ENCODE results near the gene CUL3. TPM values are rescaled to one million over a fixed set of nuclear protein-coding genes. Genes with fewer than 3 reads are reported as not detected.
"Not testable (repeated sequence)": the region's sequence is repeated elsewhere in the genome, so short reads cannot be mapped to it uniquely, and the experiment has no call there.

CUL3 gene
- total RNA-seq, 2 donors from 2014 or later: 68.9 to 120 TPM

DNA sequence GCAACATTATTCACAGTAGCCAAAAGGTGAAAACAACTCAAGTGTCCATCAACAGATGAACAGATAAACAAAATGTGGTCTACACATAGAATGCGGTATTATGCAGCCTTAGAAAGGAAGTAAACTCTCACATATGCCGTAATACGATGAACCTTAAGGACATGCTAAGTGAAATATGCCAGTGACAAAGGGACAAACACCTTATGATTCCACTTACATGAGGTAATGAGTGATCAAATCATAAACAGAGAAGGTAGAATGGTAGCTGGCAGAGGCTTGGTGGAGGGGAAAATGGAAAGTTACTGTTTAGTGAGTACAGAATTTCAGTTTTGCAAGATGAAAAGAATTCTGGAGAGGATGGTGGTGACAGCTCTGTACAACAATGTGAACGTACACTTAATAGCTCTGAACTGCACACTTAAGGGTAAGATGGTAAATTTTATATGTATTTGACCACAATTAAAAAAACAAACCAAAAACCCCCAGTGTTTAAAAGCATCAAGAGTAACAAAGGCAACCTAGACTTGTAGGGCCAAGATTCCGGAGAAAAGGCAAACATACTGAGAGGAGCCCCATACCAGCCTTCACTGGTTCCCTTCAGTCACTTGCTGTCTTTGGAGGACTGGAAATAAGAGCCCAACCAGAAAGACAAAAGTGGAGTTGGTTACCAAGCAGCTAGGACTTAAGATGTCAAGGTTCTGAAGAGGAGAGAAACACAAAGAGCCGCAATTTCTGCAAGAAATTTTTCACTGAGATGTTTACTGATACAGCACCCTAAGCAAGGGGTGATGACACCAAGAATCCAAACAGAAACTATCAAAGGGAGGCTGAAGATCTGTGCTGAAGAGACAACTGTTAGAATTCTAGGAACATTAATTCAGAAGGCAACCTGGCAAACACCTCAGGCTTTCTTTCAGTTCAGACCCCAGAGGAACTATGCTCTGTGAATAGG lies 61.3 kb downstream of the CUL3 start:
- DNase-seq (ENCODE audit: low spot score in 2 of 2): peak in 1 of 2 donors; percentile 8
- Mint-ChIP-seq H3K36me3 (peaks cover 0 to 11% of the 10 kb centered on the region in 2 donors), H3K27ac (peak overlapping the region; percentile 33 to 46), H3K9me3 (no peaks in the 10 kb centered on the region)
- ATAC-seq: peak; percentile 70 to 72

DNA sequence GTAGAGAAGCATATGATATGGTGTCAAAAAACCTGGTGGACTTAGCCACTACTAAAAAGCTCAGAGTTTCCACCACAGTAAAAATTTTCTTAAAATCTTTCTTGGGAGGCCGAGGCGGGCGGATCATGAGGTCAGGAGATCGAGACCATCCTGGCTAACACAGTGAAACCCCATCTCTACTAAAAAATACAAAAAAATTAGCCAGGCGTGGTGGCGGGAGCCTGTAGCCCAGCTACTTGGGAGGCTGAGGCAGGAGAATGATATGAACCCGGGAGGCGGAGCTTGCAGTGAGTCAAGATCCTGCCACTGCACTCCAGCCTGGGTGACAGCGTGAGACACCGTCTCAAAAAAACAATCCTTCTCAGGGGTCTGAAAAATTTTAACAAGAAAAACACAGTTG lies 62.7 kb downstream of the CUL3 start:
- DNase-seq (ENCODE audit: low spot score in 2 of 2); ATAC-seq; H3K9me3 Mint-ChIP-seq: not testable (repeated sequence)
- peak overlapping the region in 1 of 2 donors; percentile 50 for H3K27ac Mint-ChIP-seq
- H3K36me3 Mint-ChIP-seq: peaks cover 0 to 11% of the 10 kb centered on the region in 2 donors

DNA sequence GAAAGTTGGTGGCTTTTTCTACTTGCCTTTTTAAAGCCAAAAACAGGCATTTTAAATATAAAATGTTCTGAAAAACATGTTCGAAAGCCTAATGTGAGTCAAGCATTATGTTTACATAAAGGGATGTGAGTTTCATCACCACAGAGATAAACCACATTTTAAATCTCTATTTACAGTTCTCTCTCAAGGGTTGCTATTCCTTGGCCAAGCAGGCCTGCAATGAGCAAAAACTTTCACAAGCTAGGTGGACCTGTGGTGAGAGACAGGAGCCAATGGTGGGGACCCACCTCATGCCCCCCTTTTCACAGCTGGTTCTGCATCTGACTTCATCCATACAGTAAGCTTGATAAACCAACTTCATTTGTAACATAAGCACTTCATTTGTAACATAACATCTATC lies 65.1 kb downstream of the CUL3 start:
- Mint-ChIP-seq H3K36me3 (peaks cover 0 to 5% of the 10 kb centered on the region in 2 donors), H3K9me3 (no peaks in the 10 kb centered on the region), H3K27ac (peak overlapping the region; percentile 26 to 70)
- DNase-seq (ENCODE audit: low spot score in 2 of 2) (peak in 1 of 2 donors; percentile 50), ATAC-seq (peak; percentile 86 to 87)

DNA sequence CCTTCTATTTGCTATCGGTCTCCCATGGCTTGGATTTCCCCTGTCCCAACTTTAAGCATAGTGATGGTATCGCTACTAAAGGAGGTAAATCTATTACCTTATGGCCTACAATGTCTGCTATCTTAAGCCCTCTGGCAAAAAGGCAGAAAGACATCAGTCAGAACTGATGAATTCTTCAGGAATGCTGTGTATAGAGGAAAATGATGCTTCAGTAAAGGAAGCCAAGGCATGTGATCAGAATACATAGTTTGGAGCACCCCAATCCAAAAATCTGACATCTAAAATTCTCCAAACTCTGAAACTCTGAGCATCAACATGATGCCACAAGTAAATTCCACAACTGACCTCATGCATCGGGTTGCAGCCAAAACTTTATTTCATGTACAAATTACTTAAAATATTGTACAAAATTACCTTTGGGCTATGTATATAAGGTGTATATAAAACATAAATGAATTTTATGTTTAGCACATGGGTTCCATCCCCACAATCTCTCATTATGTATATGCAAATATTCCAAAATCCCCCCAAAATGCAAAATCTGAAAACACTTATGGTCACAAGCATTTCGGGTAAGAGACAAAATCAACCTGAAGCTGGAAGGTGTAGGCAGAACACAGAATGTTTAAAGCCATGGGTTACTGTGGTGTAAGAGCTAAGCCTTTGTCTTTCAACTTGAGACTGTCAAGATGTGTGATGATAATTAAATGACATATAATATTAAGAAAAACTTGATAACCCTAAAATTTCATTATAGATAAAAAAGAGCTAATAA lies 66.2 kb downstream of the CUL3 start:
- no peak for DNase-seq (ENCODE audit: low spot score in 2 of 2)
- Mint-ChIP-seq H3K27ac (no peak overlapping the region), H3K9me3 (no peaks in the 10 kb centered on the region), H3K36me3 (peaks cover 0 to 5% of the 10 kb centered on the region in 2 donors)
- no peak for ATAC-seq

DNA sequence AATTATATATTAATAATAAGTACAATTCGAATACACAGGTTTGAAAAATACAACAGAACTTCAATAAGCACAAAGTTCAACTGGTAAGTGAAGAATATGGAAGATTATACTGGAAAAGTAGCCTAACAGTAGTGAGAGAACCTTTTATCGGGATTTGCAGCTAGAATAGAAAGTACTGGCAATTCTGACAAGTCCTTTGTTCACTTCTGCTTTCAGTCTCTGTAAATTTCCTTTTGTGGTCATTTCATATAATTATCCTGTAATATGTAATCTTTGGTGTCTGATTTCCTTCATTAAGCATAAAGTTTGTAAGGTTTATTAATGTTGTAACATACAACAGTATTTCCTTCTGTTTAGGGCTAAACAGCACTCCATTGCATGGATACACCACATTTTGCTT lies 67.2 kb downstream of the CUL3 start:
- ATAC-seq: no peak
- no peak for DNase-seq (ENCODE audit: low spot score in 2 of 2)
- Mint-ChIP-seq H3K27ac (no peak overlapping the region), H3K9me3 (no peaks in the 10 kb centered on the region), H3K36me3 (peaks cover 0 to 5% of the 10 kb centered on the region in 2 donors)

DNA sequence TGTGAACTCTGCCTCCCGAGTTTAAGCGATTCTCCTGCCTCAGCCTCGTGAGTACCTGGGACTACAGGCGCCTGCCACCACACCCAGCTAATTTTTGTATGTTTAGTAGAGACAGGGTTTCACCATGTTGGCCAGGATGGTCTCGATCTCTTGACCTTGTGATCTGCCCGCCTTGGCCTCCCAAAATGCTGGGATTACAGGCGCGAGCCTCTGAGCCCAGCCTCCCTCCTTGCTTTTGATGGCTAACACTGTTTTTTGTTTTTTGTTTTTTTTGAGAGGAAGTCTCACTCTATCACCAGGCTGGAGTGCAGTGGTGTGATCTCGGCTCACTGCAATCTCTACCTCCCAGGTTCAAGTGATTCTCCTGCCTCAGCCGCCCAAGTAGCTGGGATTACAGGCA lies 68.8 kb downstream of the CUL3 start:
- ATAC-seq; DNase-seq (ENCODE audit: low spot score in 2 of 2); H3K36me3 Mint-ChIP-seq; H3K9me3 Mint-ChIP-seq: not testable (repeated sequence)
- H3K27ac Mint-ChIP-seq: peak overlapping the region in 1 of 2 donors; percentile 70

DNA sequence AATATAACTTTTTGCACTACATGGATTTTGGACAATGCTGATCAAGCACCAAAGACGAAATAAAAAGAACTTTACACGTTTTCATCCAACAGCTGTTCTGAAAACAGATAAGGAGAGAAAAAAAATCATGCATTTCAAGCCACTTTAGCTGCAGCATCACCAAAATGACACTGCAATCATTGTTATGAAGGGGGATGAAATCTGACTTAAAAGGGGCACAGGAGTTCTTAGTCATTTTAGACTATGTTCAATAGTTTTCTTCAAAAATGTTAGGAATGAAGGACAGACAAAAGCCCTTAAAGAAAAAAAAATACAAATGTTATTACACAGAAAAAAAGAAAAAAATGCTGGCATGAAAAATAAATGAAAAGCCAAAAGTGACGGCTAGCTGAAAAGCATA lies 71.2 kb downstream of the CUL3 start:
- H3K36me3 Mint-ChIP-seq: peaks cover 0 to 4% of the 10 kb centered on the region in 2 donors

DNA sequence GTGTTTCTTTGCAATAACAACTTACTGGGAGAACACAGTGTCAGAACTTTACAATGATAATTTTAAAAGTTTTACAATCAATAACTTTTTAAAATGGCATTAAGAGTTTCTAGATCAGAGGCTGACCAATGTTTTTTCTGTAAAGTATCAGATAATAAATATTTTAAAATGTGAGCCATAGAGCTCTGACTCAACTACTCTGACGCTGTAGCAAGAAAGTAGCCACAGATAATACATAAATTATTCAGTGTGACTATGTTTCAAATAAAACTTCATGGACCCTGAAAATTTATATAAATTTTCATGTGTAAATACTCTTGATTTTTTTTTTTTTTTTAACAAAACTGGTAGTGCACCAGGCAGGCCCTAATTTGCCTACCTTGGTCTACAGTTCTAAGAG lies 77.4 kb downstream of the CUL3 start:
- H3K36me3 Mint-ChIP-seq: peaks cover 9 to 27% of the 10 kb centered on the region in 2 donors
- H3K27ac Mint-ChIP-seq: no peak overlapping the region
- ATAC-seq (no peak), DNase-seq (ENCODE audit: low spot score in 2 of 2) (no peak)
- H3K9me3 Mint-ChIP-seq: no peaks in the 10 kb centered on the region

More for the DNA sequence above, 71.2 kb downstream of the CUL3 start:
- no peak overlapping the region for H3K27ac Mint-ChIP-seq
- H3K9me3 Mint-ChIP-seq: no peaks in the 10 kb centered on the region
- ATAC-seq (no peak), DNase-seq (ENCODE audit: low spot score in 2 of 2) (no peak)

DNA sequence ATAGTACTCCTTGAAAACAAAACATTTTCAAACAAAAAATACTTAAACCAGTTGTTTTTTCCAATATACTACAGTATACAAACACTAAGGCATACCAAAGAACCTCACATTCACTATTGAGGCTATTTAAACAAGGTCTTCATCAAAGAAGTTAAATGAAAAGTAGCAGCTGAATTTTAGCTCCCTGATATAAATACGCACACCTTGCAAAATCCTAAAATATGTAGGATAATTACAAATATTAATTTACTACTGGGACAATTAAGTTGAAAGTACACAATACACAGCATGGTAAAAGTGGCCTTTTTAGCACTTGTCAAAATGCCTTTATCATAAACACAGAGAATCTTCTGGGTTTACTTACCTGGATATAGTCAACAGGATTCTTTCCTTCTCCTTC lies 78.7 kb downstream of the CUL3 start:
- Mint-ChIP-seq H3K27ac (no peak overlapping the region), H3K9me3 (no peaks in the 10 kb centered on the region), H3K36me3 (peaks cover 9 to 27% of the 10 kb centered on the region in 2 donors)
- no peak for ATAC-seq
- DNase-seq (ENCODE audit: low spot score in 2 of 2): no peak

DNA sequence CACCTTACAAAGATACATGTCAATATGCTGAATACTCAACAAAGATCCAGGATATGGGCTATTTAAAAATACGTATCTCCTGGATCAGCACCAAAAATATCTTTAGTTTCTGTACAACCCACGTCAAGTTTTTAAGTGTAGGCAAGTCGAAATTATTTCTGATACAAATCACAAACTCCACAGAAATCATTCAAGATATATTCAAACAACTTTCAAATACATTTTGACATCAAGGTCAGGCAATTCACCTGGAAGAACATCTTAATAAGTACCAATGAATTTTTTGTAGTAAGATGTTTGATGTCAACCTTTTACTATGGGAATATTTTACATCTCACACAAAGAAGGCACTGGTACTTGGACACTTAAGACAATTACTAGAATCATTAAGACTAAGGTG lies 86.2 kb downstream of the CUL3 start:
- H3K27ac Mint-ChIP-seq: no peak overlapping the region
- no peaks in the 10 kb centered on the region for H3K9me3 Mint-ChIP-seq
- DNase-seq (ENCODE audit: low spot score in 2 of 2) (no peak), ATAC-seq (no peak)
- H3K36me3 Mint-ChIP-seq: peaks cover 8 to 28% of the 10 kb centered on the region in 2 donors

DNA sequence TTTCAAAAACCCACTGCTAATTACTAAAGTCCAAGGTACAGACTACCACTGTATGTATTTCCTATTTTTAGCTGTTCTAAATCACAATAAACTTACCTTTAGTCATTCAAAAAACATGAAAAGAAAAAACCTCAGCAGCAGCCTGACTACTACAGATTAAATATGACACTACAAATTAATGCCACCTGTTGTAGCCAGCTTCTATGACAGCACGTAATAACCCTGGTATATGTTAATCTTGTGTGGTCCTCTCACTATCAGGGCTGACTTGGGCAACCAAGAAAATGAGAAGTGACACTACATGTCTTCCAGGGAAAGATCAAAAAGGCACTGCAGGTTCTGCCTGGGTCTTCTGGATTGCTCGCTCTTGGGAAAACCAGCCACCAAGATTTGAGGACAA lies 92.6 kb downstream of the CUL3 start:
- ATAC-seq: no peak
- H3K9me3 Mint-ChIP-seq: peaks cover 4 to 6% of the 10 kb centered on the region in 2 donors
- peaks cover 33 to 52% of the 10 kb centered on the region in 2 donors for H3K36me3 Mint-ChIP-seq
- DNase-seq (ENCODE audit: low spot score in 2 of 2): no peak
- no peak overlapping the region for H3K27ac Mint-ChIP-seq

DNA sequence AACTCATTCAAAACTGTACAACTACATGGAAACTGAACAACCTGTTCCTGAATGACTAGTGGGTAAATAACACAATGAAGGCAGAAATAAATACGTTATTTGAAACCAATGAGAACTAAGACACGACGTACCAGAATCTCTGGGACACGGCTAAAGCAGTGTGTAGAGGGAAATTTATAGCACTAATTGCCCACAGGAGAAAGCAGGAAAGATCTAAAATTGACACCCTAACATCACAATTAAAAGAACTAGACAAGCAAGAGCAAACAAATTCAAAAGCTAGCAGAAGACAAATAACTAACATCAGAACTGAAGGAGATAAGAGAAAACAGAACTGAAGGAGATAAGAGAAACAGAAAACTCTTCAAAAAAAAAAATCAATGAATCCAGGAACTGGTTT lies 97.2 kb downstream of the CUL3 start:
- not testable (repeated sequence) for DNase-seq (ENCODE audit: low spot score in 2 of 2); ATAC-seq; H3K9me3 Mint-ChIP-seq
- Mint-ChIP-seq H3K27ac (peak overlapping the region in 1 of 2 donors; percentile 51), H3K36me3 (peaks cover 34 to 61% of the 10 kb centered on the region in 2 donors)

DNA sequence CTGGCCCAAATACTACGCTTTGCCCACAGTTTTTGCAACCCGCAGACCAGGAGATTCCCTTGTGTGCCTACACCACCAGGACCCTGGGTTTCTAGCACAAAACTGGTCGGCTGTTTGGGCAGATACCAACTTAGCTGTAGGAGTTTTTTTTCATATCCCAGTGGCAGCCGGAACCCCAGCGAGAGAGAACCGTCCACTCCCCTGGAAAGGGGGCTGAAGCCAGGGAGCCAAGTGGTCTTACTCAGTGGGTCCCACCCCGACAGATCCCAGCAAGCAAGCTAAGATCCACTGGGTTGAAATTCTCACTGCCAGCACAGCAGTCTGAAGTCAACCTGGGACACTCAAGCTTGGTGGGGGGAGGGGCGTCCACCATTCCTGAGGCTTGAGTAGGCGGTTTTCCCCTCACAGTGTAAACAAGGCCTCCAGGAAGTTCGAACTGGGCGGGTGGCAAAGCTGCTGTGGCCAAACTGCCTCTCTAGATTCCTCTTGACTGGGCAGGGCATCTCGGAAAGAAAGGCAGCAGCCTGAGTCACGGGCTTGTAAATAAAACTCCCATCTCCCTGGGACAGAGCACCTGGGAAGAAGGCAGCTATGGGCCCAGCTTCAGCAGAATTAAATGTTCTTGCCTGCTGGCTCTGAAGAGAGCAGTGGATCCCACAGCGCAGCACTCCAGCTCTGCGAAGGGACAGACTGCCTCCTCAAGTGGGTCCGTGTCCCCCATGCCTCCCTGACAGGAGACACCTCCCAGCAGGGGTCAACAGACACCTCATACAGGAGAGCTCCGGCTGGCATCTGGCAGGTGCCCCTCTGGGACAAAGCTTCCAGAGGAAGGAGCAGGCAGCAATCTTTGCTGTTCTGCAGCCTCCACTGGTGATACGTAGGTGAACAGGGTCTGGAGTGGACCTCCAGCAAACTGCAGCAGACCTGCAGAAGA lies 99.8 kb downstream of the CUL3 start:
- ATAC-seq; DNase-seq (ENCODE audit: low spot score in 2 of 2); H3K9me3 Mint-ChIP-seq: not testable (repeated sequence)
- Mint-ChIP-seq H3K27ac (peak overlapping the region in 1 of 2 donors; percentile 4), H3K36me3 (peaks cover 26 to 42% of the 10 kb centered on the region in 2 donors)

DNA sequence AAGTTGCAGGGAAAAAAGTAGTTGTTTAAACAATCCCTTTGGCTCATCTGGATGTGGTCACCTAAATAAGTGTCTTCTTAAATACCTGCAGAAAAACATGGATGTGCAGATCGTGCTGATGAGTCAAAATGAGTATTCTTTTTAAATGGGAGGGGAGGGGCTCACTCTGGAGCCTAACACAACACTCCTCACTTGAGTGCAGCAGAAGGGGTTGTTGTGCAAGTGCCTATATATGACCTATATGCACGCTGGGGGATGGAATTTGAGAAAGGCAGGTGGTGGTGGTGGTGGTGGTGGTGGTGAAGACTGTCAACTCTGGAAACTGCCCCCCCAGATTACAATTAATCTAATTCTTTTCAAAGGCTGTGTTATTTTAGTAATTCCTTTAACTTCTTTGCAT lies 105.3 kb downstream of the CUL3 start:
- H3K36me3 Mint-ChIP-seq: peaks cover 14 to 17% of the 10 kb centered on the region in 2 donors
- H3K27ac Mint-ChIP-seq: no peak overlapping the region
- ATAC-seq (peak in 1 of 2 donors; percentile 49), DNase-seq (ENCODE audit: low spot score in 2 of 2) (no peak)
- no peaks in the 10 kb centered on the region for H3K9me3 Mint-ChIP-seq

DNA sequence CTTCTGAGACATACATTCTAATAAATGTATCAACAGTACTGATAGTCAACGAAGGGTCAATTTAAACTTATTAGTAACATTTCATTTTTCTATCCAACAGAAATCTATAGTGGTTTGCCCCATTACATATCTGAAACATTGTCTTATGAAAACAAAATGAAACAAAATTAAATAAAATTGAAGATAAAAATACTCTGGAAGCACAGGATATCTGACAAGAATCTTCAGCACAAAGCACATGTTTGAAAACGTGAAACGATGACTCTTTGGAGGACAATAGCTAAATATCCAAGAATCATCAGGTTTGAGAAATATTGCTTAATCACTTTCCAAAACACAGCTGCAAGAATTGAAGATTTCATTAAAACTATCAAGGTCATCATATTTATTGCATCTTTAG lies 112.3 kb downstream of the CUL3 start:
- ATAC-seq (no peak), DNase-seq (ENCODE audit: low spot score in 2 of 2) (no peak)
- Mint-ChIP-seq H3K36me3 (peaks cover 14 to 17% of the 10 kb centered on the region in 2 donors), H3K9me3 (no peaks in the 10 kb centered on the region), H3K27ac (no peak overlapping the region)

DNA sequence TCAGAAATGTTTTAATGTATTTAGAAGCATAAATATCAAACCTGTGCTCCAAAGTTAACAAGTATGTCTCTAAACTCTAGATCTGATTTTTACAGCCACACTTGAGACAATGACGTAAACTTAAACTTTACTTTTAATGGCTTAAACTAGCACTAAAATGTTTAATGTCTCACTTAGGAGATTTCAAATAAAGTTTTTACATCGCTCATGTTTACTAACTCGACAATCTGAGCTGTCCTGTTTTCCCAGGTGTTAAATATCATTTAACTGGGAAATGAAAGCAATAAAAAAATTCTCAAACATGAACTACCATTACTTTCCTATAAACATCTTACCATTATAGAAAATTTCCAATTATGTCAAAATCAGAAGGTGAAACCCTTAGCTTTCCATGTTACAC lies 113.0 kb downstream of the CUL3 start:
- no peaks in the 10 kb centered on the region for H3K9me3 Mint-ChIP-seq
- peaks cover 7 to 10% of the 10 kb centered on the region in 2 donors for H3K36me3 Mint-ChIP-seq
- H3K27ac Mint-ChIP-seq: no peak overlapping the region
- no peak for DNase-seq (ENCODE audit: low spot score in 2 of 2)
- ATAC-seq: no peak
